ENCODE data around the gene LRRFIP1.

GRCh38 chr2:237752761-237753165 lies 125.4 kb downstream of the LRRFIP1 start:
- TF ChIP-seq CTCF (IDR thresholded peaks at IDR 0.05) (no peak), SREBF2 (IDR thresholded peaks at IDR 0.05) (no peak), CEBPB (IDR thresholded peaks at IDR 0.05) (no peak), EP300 (IDR thresholded peaks at IDR 0.05) (no peak), ATOH8 (CRISPR knock-in tag; IDR thresholded peaks at IDR 0.05; ENCODE audit: low read depth) (no peak), RAD21 (conservative IDR thresholded peaks at IDR 0.05 in 1 of 2, IDR thresholded peaks at IDR 0.05 in 1 of 2) (no peak), JUN (IDR thresholded peaks at IDR 0.05) (no peak), POLR2A (IDR thresholded peaks at IDR 0.05; ENCODE audit: low read length) (no peak), MYC (IDR thresholded peaks at IDR 0.05; ENCODE audit: borderline replicate concordance, low read length) (no peak), REST (IDR thresholded peaks at IDR 0.05) (no peak), PBX3 (IDR thresholded peaks at IDR 0.05) (no peak), ESRRA (IDR thresholded peaks at IDR 0.05; ENCODE audit: borderline replicate concordance, low read length) (no peak), EHMT2 (IDR thresholded peaks at IDR 0.05; ENCODE audit: low read depth) (no peak)

Data from A549 (cell line).